Heart left ventricle (tissue), 16 donors: ENCODE results near the gene IRS1. TPM values are rescaled to one million over a fixed set of nuclear protein-coding genes. Genes with fewer than 3 reads are reported as not detected.

Experiments used
- ATAC-seq, 4 donors: fragments of 200-7000 bp; cut with Tn5 transposase; one replicate each; pipeline ENCODE4 v1.9.1; 2020 to 2022; ENCODE audit warnings: moderate library complexity in 4 of 4, mild to moderate bottlenecking in 3 of 4, moderate number of reproducible peaks in 1 of 4
- DNase-seq, 5 donors: peaks; one replicate each; pipeline ENCODE4 v3.0.0-alpha.2; 2020
- H3K27ac ChIP-seq, 12 donors: fragments of 200-600 bp; sonication (generic) in 4 of 12; one replicate each; pipeline versions ENCODE4 v1.5.0 to v1.8.0; 2016 to 2022; ENCODE audit warnings: mild to moderate bottlenecking in 2 of 12
- H3K27me3 ChIP-seq, 9 donors: fragments of 200-600 bp; sonication (generic) in 2 of 9; one replicate each; pipeline versions ENCODE4 v1.5.1 to v1.8.0; 2016 to 2022; ENCODE audit warnings: mild to moderate bottlenecking in 3 of 9
- H3K36me3 ChIP-seq, 9 donors: fragments of 200-600 bp; sonication (generic) in 2 of 9; one replicate each; pipeline versions ENCODE4 v1.5.0 to v1.8.0; 2018 to 2022; ENCODE audit warnings: mild to moderate bottlenecking in 2 of 9
- H3K4me1 ChIP-seq, 12 donors: fragments of 200-600 bp; sonication (generic) in 4 of 12; one replicate each; pipeline versions ENCODE4 v1.5.0 to v1.8.0; 2016 to 2022; ENCODE audit warnings: mild to moderate bottlenecking in 3 of 12
- H3K4me3 ChIP-seq, 12 donors: fragments of 200-600 bp; sonication (generic) in 4 of 12; one replicate each; pipeline versions ENCODE4 v1.5.0 to v1.8.0; 2017 to 2022; ENCODE audit warnings: mild to moderate bottlenecking in 9 of 12, moderate library complexity in 4 of 12
- H3K9me3 ChIP-seq, 12 donors: fragments of 200-600 bp; sonication (generic) in 4 of 12; one replicate each; pipeline versions ENCODE4 v1.5.0 to v1.8.0; 2016 to 2022; ENCODE audit warnings: mild to moderate bottlenecking in 1 of 12
- POLR2A ChIP-seq, 2 donors: fragments of 450-650 bp; IDR thresholded peaks; one replicate each; pipeline ENCODE4 v1.6.1; 2017; ENCODE audit warnings: antibody characterized with exemption in 2 of 2, mild to moderate bottlenecking in 2 of 2, moderate library complexity in 2 of 2
- WGBS, 4 donors: extraction: QIAGEN DNeasy Blood & Tissue Kit in 2 of 4; methylation state at CpG; one replicate each; pipeline versions ENCODE4 v1.1.5 to v1.1.7; 2013 to 2018; 5-methylcytosine and 5-hydroxymethylcytosine counted together
- intact Hi-C, 10 donors: fragments of 100-400 bp; cut with DNase I; formaldehyde crosslinking; loops; one replicate each; pipeline versions ENCODE4 v1.11.1 to v1.14.2; 2022
- polyA plus RNA-seq, 2 donors: library from polyadenylated mRNA; stranded (reverse); fragments of 200-250 nt; gene quantifications; one replicate each; pipeline ENCODE4 v1.2.3, GENCODE V29; 2013
- total RNA-seq, 9 donors: library from RNA; depleted of rRNA in 2 of 9; stranded (reverse); fragments of >200 nt in 2 of 9; fragmentation: NEBNext Ultra II Directional in 3 of 9; extraction: Animal tissue kit (Norgen Biotek cat#: 25700) in 3 of 9; gene quantifications; one replicate each; pipeline versions ENCODE4 v1.1.0 to v1.2.4, GENCODE V29; 2016 to 2023
- TF ChIP-seq, protein P1 (sequence below), 12 donors: fragments of 200-600 bp; sonication (generic) in 4 of 12; IDR thresholded peaks; one replicate each; pipeline versions ENCODE4 v1.5.0 to v1.8.0; 2018 to 2022; ENCODE audit warnings: antibody characterized with exemption in 12 of 12, mild to moderate bottlenecking in 5 of 12
- donor health status: ischemic (EF 13 %, LVEDD 7.1; RV severe dilation, severe dysfunction).
- donor health status: healthy with polysubstance abuse.
- donor health status: DM: no; HTN: yes; CAD: no.
- donor health status: DM: no; HTN: no; CAD: no.
- donor health status: ischemic (EF 25% LVEDD 6.9; RV normal size, moderate dysfunction).
- donor health status: ischemic (EF 25% LVEDD 5.7; RV mildly dilated, moderate dysfunction).
- donor health status: healthy.
- donor health status: DM: yes; HTN: yes; CAD: no.
- donor health status: ischemic (EF 35%, LVEDD 5.7; RV mildly dilated, moderate dysfunction).
- donor health status: nonischemic (EF 11% LVEDD 7.7; RV severe dilation, severe dysfunction).
- donor health status: DM: yes; HTN: yes; CAD: no.
- donor health status: PGD.
- donor health status: ischemic (EF 29% LVEDD 5.4; RV normal size, mild dysfunction).
- donor health status: nonischemic (EF 23%, LVEDD 6.1; RV moderate dilation, normal function).

IRS1 gene
- total and polyA plus RNA-seq, 11 donors, result 5.0 to 45.8 (median 15.7) TPM

DNA sequence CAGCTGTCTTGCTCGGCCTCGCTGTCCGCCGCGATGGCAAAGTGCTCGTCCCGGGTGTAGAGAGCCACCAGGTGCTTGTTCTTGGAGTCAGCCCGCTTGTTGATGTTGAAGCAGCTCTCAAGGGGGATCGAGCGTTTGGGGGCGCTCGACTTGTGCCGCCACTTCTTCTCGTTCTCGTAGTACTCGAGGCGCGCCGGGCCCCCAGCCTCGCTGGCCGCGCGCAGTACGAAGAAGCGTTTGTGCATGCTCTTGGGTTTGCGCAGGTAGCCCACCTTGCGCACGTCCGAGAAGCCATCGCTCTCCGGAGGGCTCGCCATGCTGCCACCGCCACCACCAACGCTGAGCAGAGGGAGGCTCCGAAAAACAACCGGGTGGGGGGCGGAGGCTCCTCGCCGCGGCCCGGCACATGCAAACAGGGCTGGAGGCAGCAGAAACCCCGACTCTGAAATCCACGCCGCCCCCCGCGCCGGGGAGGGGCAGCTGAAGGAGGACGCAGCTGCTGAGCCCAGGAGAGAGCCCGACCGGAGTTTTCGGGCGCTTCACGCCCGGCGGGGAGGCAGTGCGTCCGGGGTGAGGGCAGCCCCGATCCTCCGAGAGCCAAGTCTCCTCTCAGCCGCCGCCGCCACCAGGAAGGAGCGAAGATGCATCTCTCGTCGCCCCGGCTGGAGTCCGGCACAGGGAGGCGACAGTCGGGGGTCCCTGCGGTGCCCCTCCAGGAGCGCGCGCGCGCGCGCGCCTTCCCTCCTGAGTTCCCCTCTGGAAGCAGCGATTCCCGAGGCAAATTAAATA lies 1.0 kb downstream of the IRS1 start:
- H3K27me3 ChIP-seq, result peaks cover 0 to 29% (median 0%) of the 10 kb centered on the region in 9 donors
- 1 to 15% (median 5%) methylated on average over 32 to 80 of the region's 80 CpGs for WGBS, 4 donors
- intact Hi-C loops, result loop anchor here (5.0 to 10.0 kb wide), 20 partner anchors 56 to 911 kb away; no protein-coding TSS in a partner anchor

DNA sequence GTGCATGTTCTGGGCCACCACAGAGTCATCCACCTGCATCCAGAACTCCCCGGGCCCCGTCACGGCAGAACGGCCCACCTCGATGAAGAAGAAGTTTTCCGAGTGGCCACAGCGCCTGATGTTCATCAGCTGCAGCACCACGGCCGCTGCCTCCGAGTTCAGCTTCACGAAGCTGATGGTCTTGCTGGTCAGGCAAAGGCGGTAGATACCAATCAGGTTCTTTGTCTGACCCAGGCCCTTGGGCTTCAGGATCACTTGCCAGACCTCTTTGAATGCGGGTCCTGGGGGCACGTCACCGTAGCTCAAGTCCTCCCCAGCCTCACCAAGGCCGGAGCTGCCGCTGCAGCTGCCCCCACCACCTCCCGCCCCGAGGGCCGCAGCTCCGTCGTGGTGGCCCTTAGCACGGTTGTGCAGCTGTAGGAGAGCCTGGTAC lies 1.6 kb downstream of the IRS1 start:
- peaks cover 0 to 26% (median 0%) of the 10 kb centered on the region in 9 donors for H3K27me3 ChIP-seq
- ATAC-seq (no peak), DNase-seq (peak in 3 of 5 donors; percentile 31 to 67 (median 39))
- no peak for TF ChIP-seq POLR2A (IDR thresholded peaks at IDR 0.05)
- H3K9me3 ChIP-seq, result no peaks in the 10 kb centered on the region
- H3K4me3 ChIP-seq, result peak overlapping the region; percentile 45 to 97 (median 82)
- intact Hi-C loops, result loop anchor here (2.0 to 10.0 kb wide), 21 partner anchors 56 to 911 kb away; no protein-coding TSS in a partner anchor
- H3K4me1 ChIP-seq, result peaks cover 0 to 73% (median 40%) of the 10 kb centered on the region in 12 donors
- peaks cover 0 to 9% (median 0%) of the 10 kb centered on the region in 9 donors for H3K36me3 ChIP-seq
- peak overlapping the region; percentile 22 to 98 (median 94) for H3K27ac ChIP-seq
- 54 to 75% (median 61%) methylated on average over 8 to 23 of the region's 23 CpGs for WGBS, 4 donors

More for the DNA sequence above, 1.0 kb downstream of the IRS1 start:
- H3K27ac ChIP-seq, result peak overlapping the region; percentile 69 to 98 (median 94)
- H3K36me3 ChIP-seq, result peaks cover 0 to 9% (median 0%) of the 10 kb centered on the region in 9 donors
- peak overlapping the region; percentile 45 to 97 (median 82) for H3K4me3 ChIP-seq
- ATAC-seq (no peak), DNase-seq (peak; percentile 47 to 78 (median 56))
- no peak for TF ChIP-seq POLR2A (IDR thresholded peaks at IDR 0.05)
- TF ChIP-seq, protein P1, sequence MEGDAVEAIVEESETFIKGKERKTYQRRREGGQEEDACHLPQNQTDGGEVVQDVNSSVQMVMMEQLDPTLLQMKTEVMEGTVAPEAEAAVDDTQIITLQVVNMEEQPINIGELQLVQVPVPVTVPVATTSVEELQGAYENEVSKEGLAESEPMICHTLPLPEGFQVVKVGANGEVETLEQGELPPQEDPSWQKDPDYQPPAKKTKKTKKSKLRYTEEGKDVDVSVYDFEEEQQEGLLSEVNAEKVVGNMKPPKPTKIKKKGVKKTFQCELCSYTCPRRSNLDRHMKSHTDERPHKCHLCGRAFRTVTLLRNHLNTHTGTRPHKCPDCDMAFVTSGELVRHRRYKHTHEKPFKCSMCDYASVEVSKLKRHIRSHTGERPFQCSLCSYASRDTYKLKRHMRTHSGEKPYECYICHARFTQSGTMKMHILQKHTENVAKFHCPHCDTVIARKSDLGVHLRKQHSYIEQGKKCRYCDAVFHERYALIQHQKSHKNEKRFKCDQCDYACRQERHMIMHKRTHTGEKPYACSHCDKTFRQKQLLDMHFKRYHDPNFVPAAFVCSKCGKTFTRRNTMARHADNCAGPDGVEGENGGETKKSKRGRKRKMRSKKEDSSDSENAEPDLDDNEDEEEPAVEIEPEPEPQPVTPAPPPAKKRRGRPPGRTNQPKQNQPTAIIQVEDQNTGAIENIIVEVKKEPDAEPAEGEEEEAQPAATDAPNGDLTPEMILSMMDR (IDR thresholded peaks at IDR 0.05), result peak in 3 of 12 donors; percentile 18 to 34 (median 31)
- H3K4me1 ChIP-seq, result peaks cover 0 to 70% (median 37%) of the 10 kb centered on the region in 12 donors
- H3K9me3 ChIP-seq, result no peaks in the 10 kb centered on the region

DNA sequence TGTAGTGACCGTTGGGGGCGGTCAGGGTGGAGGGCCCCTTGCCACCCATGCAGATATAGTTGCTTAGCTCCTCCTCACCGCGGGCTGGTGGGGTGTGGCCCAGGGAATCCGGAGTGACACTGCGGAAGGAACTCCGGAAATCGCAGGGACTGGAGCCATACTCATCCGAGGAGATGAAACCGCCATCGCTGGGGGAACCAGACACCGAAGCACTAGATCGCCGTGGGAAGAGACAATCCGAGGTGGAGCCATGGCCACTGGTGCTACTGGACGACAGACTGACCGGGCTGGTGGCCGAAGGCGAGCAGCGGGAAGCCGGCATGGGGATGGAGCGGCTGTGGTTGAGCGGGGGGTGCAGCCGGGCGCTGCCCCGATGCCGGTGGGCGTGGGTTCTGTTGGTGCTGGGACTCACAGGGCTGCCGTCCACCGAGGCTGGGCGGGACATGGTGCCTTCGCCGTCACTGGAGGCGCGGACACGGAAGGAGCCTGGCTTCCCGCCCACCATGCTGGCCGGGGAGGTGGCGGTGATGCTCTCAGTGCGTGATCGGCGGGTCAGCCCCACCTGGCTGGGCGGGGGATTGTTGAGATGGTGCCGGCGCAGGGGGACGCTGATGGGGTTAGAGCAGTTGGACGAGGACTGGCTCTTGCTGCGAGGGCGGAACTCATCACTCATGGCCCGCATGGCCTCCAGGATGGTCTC lies 2.2 kb downstream of the IRS1 start:
- Histone ChIP-seq H3K27ac (peak overlapping the region in 10 of 12 donors; percentile 22 to 98 (median 94)), H3K4me3 (peak overlapping the region; percentile 2 to 97 (median 80)), H3K4me1 (peaks cover 0 to 79% (median 45%) of the 10 kb centered on the region in 12 donors), H3K36me3 (peaks cover 0 to 9% (median 0%) of the 10 kb centered on the region in 9 donors), H3K27me3 (peaks cover 0 to 26% (median 0%) of the 10 kb centered on the region in 9 donors), H3K9me3 (no peaks in the 10 kb centered on the region)
- peak in 4 of 5 donors; percentile 40 to 74 (median 55) for DNase-seq
- TF ChIP-seq, protein P1 (IDR thresholded peaks at IDR 0.05), result no peak
- TF ChIP-seq POLR2A (IDR thresholded peaks at IDR 0.05), result no peak
- intact Hi-C loops, result loop anchor here (2.0 to 10.0 kb wide), 21 partner anchors 55 to 910 kb away; no protein-coding TSS in a partner anchor
- no peak for ATAC-seq
- 79 to 88% (median 83%) methylated on average over 32 to 50 of the region's 50 CpGs for WGBS, 4 donors

DNA sequence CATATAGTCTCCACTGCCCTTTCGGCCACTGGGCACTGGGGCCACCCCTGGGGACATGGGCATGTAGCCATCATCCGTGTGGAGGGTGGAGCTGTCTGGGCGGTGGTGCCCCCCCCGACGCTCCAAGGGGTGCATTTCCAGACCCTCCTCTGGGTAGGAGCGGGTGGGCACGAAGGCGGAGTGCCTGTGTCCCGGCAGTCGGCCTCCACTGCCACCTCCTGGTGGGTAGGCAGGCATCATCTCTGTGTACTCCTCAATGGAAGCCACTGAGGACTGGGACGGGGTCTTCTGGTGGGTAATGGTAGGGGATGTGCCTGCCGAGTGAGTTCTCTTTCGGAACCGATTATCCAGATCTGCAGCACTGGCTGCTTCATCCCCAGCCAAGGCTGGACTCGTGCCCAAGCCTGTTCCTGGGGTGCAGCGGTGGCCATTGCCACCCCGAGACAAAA lies 2.8 kb downstream of the IRS1 start:
- no peaks in the 10 kb centered on the region for H3K9me3 ChIP-seq
- no peak for TF ChIP-seq POLR2A (IDR thresholded peaks at IDR 0.05)
- TF ChIP-seq, protein P1 (IDR thresholded peaks at IDR 0.05), result peak; percentile 43 to 74 (median 64)
- DNase-seq, result peak; percentile 43 to 69 (median 53)
- ATAC-seq, result peak; percentile 25 to 38 (median 33)
- H3K27me3 ChIP-seq, result peaks cover 0 to 26% (median 0%) of the 10 kb centered on the region in 9 donors
- peaks cover 0 to 79% (median 48%) of the 10 kb centered on the region in 12 donors for H3K4me1 ChIP-seq
- peak overlapping the region in 11 of 12 donors; percentile 28 to 98 (median 94) for H3K27ac ChIP-seq
- H3K36me3 ChIP-seq, result peaks cover 0 to 9% (median 0%) of the 10 kb centered on the region in 9 donors
- peak overlapping the region in 11 of 12 donors; percentile 45 to 97 (median 83) for H3K4me3 ChIP-seq
- intact Hi-C loops, result loop anchor here (2.0 to 10.0 kb wide), 21 partner anchors 55 to 910 kb away; no protein-coding TSS in a partner anchor
- 50 to 68% (median 65%) methylated on average over 9 to 17 of the region's 17 CpGs for WGBS, 4 donors
